ENCODE measurements around the gene TAAR2.

Gene TAAR2

GRCh38 chr6:132596201-132596600, 27.9 kb downstream of the TAAR2 start:
- no peak for TF ChIP-seq CTCF (IDR thresholded peaks at IDR 0.05; ENCODE audit: low read depth, low read length)
- no peak overlapping the region for H3K4me3 ChIP-seq (ENCODE audit: low read depth, low read length)
- in situ Hi-C loops (cut with HindIII; ENCODE audit: low sequenced_read_pairs) = no loop called here
- DNase-seq (ENCODE audit: low read depth, low spot score) = no peak

- H3K4me3 ChIP-seq (ENCODE audit: low read depth, low read length) = no peak overlapping the region
- DNase-seq (ENCODE audit: low read depth, low spot score) = no peak
- in situ Hi-C loops (cut with HindIII; ENCODE audit: low sequenced_read_pairs) = no loop called here
- no peak for TF ChIP-seq CTCF (IDR thresholded peaks at IDR 0.05; ENCODE audit: low read depth, low read length)
These were observed 31.2 kb downstream of the TAAR2 start for GRCh38 chr6:132592855-132593254.

DNA sequence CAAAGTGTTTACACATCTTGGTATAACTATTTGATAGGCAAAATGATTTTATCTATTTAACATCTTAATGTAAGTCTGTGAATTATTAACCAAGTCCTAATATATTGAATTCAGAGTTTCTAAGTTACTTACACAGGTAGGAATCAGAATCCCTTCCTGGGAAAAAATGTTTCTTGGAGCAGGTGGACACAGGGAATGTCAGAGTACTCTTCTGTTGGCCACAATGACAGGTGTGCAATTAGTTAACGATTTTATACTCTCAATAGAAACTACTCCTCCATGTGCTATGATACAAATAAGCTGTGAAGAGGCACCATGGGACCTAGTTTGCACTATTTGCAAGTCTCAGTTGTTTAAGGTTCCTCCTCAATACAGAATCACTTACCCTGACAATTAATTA, 33.7 kb downstream of the TAAR2 start:
- in situ Hi-C loops (cut with HindIII; ENCODE audit: low sequenced_read_pairs) = no loop called here
- no peak overlapping the region for H3K4me3 ChIP-seq (ENCODE audit: low read depth, low read length)
- no peak for TF ChIP-seq CTCF (IDR thresholded peaks at IDR 0.05; ENCODE audit: low read depth, low read length)
- no peak for DNase-seq (ENCODE audit: low read depth, low spot score)

GRCh38 chr6:132589454-132589853, 34.6 kb downstream of the TAAR2 start, which contains the start of gene TAAR5:
Gene TAAR5 (minus strand): TSS chr6:132589741. CDS start chr6:132589686, 55 bp downstream.
- H3K4me3 ChIP-seq (ENCODE audit: low read depth, low read length) = no peak within 1 kb of the TSS
- no peak for DNase-seq (ENCODE audit: low read depth, low spot score)
- in situ Hi-C loops (cut with HindIII; ENCODE audit: low sequenced_read_pairs) = no loop called here
- no peak for TF ChIP-seq CTCF (IDR thresholded peaks at IDR 0.05; ENCODE audit: low read depth, low read length)

DNA sequence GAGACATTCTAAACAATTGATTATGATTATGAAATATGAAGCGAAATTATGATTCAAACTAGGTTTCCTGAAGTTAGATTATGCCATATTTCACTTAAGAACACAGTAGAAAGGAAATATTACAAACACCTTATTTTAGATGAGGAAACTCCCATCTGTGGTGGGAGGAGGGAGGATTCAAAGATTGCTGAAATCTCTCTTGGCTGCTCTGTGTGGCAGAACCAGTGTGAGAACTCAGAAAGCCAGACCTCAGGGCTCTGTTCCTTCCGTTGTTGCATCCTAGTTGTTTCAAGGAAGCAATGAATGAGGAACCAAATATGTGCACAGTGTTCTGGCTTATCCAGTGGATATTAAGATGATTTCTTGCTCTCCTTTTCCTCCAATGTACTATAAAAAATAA, 36.7 kb downstream of the TAAR2 start:
- no peak for DNase-seq (ENCODE audit: low read depth, low spot score)
- no peak for TF ChIP-seq CTCF (IDR thresholded peaks at IDR 0.05; ENCODE audit: low read depth, low read length)
- H3K4me3 ChIP-seq (ENCODE audit: low read depth, low read length) = no peak overlapping the region
- in situ Hi-C loops (cut with HindIII; ENCODE audit: low sequenced_read_pairs) = no loop called here

- H3K4me3 ChIP-seq (ENCODE audit: low read depth, low read length) = no peak overlapping the region
- no peak for DNase-seq (ENCODE audit: low read depth, low spot score)
- in situ Hi-C loops (cut with HindIII; ENCODE audit: low sequenced_read_pairs) = no loop called here
- TF ChIP-seq CTCF (IDR thresholded peaks at IDR 0.05; ENCODE audit: low read depth, low read length) = no peak
These were observed 39.4 kb downstream of the TAAR2 start for GRCh38 chr6:132584698-132585097.

DNA sequence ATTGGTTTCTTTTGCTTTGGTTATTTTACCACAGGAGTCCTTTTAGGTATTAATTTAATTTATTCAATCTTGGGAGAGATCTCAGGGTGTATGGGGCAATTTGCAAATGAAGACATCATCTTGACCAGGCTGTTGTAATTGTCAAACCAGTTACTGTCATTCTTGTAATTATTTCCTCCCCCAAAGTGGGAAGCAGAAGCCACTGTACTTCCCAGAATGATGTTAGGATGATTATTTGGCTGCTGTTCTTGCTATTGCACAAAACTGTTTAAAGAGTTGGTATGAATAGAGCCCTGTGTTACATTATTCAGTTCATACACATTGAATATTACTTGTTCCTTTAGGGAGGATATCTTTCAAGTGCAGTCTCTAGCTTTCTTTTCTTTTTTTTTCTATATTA, 52.3 kb downstream of the TAAR2 start:
- H3K4me3 ChIP-seq (ENCODE audit: low read depth, low read length) = no peak overlapping the region
- DNase-seq (ENCODE audit: low read depth, low spot score) = no peak
- TF ChIP-seq CTCF (IDR thresholded peaks at IDR 0.05; ENCODE audit: low read depth, low read length) = no peak
- in situ Hi-C loops (cut with HindIII; ENCODE audit: low sequenced_read_pairs) = no loop called here
